G401 (cell line): ENCODE measurements around the gene NR1H3. TPM values are rescaled to one million over a fixed set of nuclear protein-coding genes. Genes with fewer than 3 reads are reported as not detected.
"Not testable (repeated sequence)": the region's sequence is repeated elsewhere in the genome, so short reads cannot be mapped to it uniquely, and the experiment has no call there.

Experiments used
- DNase-seq: peaks from one replicate; pipeline ENCODE4 v3.0.0-alpha.2; 2015; ENCODE audit warnings: low spot score
- in situ Hi-C: cut with HindIII; loops from 2 replicates; pipeline ENCODE4 v1.10.0; 2016; ENCODE audit warnings: low sequenced_read_pairs, mixed read lengths
- total RNA-seq: library from RNA; depleted of rRNA; stranded (reverse); fragments of >200 nt; shearing (Covaris generic); gene quantifications from 2 replicates; pipeline ENCODE4 v1.2.3, GENCODE V29; 2014; rRNA removed

The NR1H3 gene
- total RNA-seq, 1 experiment from 2014 or later, result 14.1 TPM

DNA sequence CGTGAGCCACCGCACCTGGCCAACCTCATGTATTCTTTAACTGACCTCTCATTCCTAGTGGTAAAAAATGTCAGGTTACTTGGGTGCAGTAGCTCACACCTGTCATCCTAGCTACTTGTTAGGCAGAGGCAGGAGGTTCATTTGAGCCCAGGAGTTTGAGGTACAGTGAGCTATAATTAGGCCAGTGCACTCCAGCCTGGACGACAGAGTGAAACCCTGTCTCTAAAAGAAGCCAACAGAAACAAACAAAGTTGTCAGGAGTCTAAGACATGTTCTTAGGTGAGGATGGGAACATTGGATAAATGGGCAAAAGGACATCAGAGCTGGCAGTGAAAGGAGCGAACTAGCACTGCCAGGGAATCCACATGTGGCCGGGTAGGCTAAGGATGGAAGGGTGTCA, 30.3 kb downstream of the NR1H3 start:
- in situ Hi-C loops, result no loop called here
- DNase-seq, result no peak

- no peak for DNase-seq
- in situ Hi-C loops, result no loop called here
Observed at GRCh38 chr11:47289856-47290255, 32.1 kb downstream of the NR1H3 start.

GRCh38 chr11:47295385-47295784, 37.6 kb downstream of the NR1H3 start:
- DNase-seq, result no peak
- in situ Hi-C loops, result no loop called here

DNA sequence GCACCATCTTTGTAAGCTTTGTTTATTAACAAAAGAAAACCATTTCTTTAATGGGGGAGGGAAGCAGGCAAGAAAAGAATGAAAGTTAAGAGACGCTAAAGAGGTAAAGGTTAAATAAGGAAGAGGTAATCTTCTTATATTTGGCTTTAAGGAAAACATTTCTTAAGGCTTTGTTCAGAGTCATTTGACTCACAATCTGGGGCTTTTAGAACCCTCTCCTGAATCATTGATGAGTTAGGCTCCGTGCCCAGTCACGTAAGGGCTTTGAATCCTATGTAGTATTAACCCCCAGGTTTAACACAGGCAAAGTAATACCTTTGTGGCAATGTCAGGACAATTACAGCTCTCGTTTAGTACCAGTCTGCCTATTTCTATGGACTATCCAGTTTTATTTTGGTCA, 38.2 kb downstream of the NR1H3 start:
- no peak for DNase-seq
- in situ Hi-C loops, result no loop called here

GRCh38 chr11:47299078-47299477, 41.3 kb downstream of the NR1H3 start:
- in situ Hi-C loops, result no loop called here
- no peak for DNase-seq

GRCh38 chr11:47302853-47303252, 45.1 kb downstream of the NR1H3 start:
- in situ Hi-C loops, result no loop called here
- no peak for DNase-seq

GRCh38 chr11:47305734-47306483, 48.1 kb downstream of the NR1H3 start:
- no peak for DNase-seq
- in situ Hi-C loops, result no loop called here

DNA sequence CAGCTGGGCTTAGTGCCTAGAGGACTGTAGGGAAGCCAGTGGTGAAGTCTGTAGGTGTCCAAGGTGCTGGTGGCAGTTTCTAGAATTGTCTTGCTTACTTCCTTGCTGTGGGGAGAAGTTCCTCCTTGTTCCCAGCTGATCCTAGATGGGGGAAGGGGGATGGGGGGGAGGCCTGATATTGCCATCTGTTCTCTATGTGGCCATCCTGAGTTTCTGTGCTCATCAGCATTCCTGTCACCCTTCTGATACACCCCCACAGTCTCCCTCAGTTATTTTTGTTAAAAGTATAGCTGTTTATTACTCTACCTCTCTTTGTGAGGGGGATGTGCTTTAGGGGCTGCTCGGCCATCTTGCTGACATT, 48.7 kb downstream of the NR1H3 start:
- no peak for DNase-seq
- in situ Hi-C loops, result no loop called here

GRCh38 chr11:47308050-47308823, 50.4 kb downstream of the NR1H3 start:
- no peak for DNase-seq
- in situ Hi-C loops, result no loop called here

DNA sequence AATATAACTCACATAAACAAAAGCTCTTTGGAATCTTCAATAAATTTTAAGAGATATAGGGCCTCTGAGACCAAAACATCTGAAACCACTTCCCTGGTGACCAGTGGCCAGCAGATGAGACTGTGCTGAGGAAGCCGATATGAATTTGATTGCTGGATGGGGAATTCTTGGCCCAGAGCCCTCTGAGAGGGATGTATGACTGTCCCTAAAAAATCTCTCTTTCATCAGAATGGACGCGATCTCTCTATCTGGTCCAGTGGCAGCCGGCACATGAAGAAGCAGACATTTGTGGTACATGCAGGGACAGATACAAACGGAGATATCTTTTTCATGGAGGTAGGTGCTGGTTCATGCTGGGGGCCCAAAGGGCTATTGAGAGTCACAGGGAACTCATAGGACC, 57.2 kb downstream of the NR1H3 start:
- DNase-seq, result no peak
- in situ Hi-C loops, result no loop called here

GRCh38 chr11:47316501-47316900, 58.7 kb downstream of the NR1H3 start:
- in situ Hi-C loops, DNase-seq: not testable (repeated sequence)

DNA sequence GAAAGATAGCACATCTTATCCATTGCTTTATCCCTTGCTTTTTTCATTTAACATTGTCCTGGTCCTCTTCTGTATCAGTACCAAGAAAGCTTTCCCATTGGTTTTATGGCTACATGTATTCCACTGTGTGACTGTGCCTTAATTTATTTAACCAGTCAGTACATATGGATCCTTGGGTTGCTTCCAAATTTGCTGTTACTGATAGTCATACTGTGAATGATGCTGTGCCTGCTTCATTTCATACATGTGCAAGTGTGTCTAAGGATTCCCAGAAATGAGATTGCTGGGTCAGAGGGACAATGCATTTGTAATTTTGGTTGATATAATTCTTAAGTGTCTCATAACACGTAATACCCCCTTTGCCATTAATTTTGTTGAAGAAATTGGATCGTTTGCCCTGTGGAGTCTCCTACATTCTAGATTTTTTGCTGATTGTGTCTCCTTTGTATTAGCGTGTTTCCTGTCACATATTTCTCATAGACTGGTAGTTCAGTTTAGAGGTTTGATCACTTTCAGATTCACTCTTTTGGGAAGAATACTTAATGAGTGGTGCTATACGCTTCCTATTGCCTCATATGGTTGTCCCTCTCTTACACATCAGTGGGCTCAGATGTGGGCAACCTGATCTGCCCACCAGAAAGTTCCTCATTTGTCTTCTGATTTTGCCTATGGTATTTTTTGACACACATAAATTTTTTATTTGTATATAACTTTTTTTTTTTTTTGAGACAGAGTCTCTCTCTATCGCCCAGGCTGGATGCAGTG, 59.5 kb downstream of the NR1H3 start:
- in situ Hi-C loops, result no loop called here
- no peak for DNase-seq

DNA sequence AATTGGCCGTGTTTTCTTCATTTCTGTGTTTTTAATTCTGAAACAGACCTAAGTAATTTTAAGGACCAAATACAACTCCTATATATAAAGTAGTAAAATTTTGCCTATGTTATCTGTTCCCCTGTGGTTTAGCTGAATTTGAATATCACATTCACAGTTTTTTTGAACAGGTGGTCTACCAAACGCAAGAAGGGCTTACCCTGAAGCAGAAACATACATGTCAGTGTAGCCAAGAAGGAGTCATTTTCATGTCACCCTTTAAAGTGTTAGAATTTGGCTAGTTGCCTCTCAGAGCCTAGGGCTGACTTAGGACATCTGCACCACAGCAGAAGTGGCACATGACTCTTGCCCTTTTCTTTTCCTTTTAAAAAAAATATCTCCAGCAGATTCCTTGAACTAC, 60.4 kb downstream of the NR1H3 start:
- no peak for DNase-seq
- in situ Hi-C loops, result no loop called here

Other genes with a start within 250 kb of the NR1H3 start
- gene ARFGAP2, start 81.1 kb upstream of the NR1H3 start, total RNA-seq, result 119 and 166 TPM in 2 replicates
- 83.4 and 88.1 TPM in 2 replicates for gene PACSIN3, start 71.6 kb upstream of the NR1H3 start, total RNA-seq
- 53.2 and 53.4 TPM in 2 replicates for gene DDB2, start 43.0 kb upstream of the NR1H3 start, total RNA-seq
- 27.8 and 41.4 TPM in 2 replicates for gene ACP2, start 9.2 kb upstream of the NR1H3 start, total RNA-seq
- gene MADD, start 12.1 kb downstream of the NR1H3 start, total RNA-seq, result 12.9 and 13.4 TPM in 2 replicates
- gene MYBPC3, start 94.7 kb downstream of the NR1H3 start, total RNA-seq, result 0.37 TPM in 1 of 2 replicates, not detected in the other
- gene SPI1, start 120.6 kb downstream of the NR1H3 start, total RNA-seq, result not detected in 2 replicates
- 22.9 and 43.0 TPM in 2 replicates for gene SLC39A13, start 150.6 kb downstream of the NR1H3 start, total RNA-seq
- gene PSMC3, start 168.4 kb downstream of the NR1H3 start, total RNA-seq, result 149 and 239 TPM in 2 replicates
- gene RAPSN, start 191.1 kb downstream of the NR1H3 start, total RNA-seq, result not detected in 2 replicates